Stimulated activated CD8-positive, alpha-beta memory T cell treated with anti-CD3 and anti-CD28 coated beads, Interleukin-4, amount 100 ng/mL, for 24 hours (primary cell): ENCODE results near the gene LSM4.
"Not testable (repeated sequence)": the region's sequence is repeated elsewhere in the genome, so short reads cannot be mapped to it uniquely, and the experiment has no call there.

Experiments used
- DNase-seq: peaks from one replicate; pipeline ENCODE4 v3.0.0-alpha.2; 2020; ENCODE audit warnings: low read depth

LSM4 gene

DNA sequence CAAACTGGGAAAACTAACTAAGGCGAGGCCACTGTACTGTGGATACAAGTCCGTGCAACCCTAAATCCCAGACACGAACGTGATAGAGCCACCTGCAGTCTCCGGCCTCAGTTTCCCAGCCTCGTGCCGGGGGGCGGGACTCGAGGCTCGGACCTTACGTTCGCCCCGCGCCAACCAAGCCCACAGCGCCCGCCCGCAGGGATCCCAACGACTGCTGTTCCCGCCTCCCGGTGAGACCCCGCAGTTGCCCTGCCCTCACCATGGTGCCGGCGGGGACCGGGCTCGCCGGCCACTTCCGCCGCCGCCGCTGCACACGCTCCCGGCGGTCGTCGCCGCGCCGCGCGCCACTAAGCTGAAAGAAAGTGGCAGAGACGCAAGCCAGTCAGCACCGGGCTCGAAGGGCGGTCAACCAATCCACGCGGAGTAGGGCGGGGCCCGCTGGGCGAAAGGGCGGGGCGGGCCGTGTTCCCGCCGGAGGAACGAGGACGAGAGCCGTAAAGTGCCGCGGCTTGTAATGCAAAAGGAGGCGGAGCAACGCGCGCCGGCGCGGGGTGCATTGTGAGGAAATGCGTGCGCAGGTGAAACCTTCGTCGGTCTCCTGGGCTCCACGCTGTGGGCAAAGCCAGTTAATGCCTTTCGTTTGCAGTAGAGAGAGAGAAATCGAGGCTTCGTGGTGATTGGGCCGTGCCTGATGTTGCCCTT lies at the start of gene LSM4:
TSS of gene LSM4 (minus strand) at position 318 of the 702 bp plus-strand sequence. CDS start at position 262, 56 bp downstream.
- peak; percentile 99 for DNase-seq

- no peak for DNase-seq
Observed at GRCh38 chr19:18368504-18369222, 45.8 kb upstream of the LSM4 start.

DNA sequence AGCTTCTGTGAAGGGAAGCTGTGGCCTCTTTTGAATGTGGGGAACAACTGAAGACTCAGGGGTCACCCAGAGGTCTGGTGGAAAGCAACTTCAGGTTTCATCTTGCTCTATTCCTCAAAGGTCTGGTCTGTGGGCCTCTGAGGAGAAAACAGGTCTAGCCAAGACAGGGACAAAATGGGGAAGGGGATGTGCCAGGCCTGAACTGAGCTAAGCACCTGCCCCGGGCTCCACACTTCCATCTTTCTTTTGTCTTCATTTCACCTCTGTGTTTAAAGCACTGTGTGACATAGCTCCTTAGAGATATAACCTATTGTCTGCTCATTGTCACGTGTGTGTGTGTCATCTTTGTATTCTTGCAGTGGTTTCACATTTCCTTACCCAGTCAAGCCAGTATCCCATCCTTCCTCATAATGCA lies 43.2 kb upstream of the LSM4 start:
- no peak for DNase-seq

- DNase-seq: no peak
Observed at GRCh38 chr19:18364826-18365528, 42.1 kb upstream of the LSM4 start.

GRCh38 chr19:18364277-18364825 lies 41.5 kb upstream of the LSM4 start:
- not testable (repeated sequence) for DNase-seq

DNA sequence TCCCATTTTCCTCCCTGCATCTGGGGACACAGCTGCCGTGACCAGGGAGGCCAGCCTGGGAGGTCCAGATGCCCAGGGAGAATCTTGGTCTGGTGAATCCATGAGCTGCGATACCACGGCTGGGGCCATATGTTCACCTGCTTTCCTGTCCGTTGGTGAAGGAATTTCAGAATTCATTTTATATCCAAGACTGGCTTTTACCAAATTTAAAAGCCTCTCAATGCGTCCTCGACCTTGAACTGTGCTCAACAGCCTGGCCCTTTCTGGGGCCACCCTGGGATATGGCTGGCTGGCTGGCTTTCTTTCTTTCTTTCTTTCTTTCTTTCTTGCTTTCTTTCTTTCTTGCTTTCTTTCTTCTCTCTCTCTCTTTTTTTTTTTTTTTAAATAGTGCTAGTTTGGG lies 40.9 kb upstream of the LSM4 start:
- no peak for DNase-seq

DNA sequence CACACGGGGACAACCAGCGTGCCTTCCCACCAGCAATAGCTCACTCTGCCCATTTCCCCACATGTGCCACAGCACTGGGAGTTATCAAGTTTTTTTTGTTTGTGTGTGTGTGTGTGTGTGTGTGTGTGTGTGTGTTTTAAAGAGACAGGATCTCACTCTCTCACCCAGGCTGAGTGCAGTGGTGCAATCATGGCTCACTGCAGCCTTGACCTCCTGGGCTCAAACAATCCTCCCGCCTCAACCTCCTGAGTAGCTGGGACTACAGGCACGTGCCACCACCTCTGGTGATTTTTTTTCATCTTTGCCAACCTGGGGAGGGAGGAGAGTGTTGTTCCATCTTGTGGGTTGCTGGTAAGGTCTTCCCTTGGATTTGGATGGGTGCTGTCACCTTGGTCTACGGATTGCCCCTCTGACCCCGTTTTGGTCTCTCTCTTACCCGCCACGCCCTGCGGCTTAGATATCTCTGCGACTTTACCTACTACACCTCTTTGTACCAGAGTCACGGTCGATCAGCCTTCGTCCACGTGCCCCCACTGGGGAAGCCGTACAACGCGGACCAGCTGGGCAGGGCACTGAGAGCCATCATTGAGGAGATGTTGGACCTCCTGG lies 40.2 kb upstream of the LSM4 start:
- DNase-seq: no peak

- DNase-seq: no peak
Observed at GRCh38 chr19:18361646-18362045, 38.8 kb upstream of the LSM4 start.

- no peak for DNase-seq
Observed at GRCh38 chr19:18357041-18357440, 34.2 kb upstream of the LSM4 start.

DNA sequence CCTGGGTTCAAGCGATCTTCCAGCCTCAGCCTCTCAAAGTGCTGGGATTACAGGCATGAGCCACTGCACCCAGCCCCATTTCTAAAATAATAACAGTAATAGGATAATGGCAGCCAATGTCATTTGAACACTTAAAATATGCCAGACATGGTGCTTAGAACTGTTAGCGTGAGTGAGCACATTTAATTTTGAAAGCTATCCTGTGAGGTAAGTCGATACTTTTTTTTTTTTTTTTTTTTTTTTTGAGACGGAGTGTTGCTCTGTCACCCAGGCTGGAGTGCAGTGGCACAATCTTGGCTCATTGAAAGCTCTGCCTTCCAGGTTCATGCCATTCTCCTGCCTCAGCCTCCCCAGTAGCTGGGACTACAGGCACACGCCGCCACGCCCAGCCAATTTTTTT lies 31.9 kb upstream of the LSM4 start:
- DNase-seq: not testable (repeated sequence)

GRCh38 chr19:18353378-18354005 lies 30.6 kb upstream of the LSM4 start:
- DNase-seq: no peak

DNA sequence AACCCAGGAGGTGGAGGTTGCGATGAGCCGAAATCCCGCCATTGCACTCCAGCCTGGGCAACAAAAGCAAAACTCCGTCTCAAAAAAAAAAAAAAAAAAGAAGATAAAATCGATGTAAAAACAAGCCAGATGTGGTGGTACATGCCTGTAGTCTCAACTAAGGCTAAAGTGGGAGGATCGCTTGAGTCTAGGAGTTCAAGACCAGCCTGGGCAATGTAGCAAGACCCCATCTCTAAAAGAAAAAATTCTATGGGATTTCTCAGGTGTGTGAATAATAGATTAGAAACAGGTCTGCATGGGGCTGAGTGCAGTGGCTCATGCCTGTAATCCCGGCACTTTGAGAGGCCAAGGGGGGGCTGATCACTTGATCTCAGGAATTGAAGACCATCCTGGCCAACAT lies 28.7 kb upstream of the LSM4 start:
- DNase-seq: no peak

DNA sequence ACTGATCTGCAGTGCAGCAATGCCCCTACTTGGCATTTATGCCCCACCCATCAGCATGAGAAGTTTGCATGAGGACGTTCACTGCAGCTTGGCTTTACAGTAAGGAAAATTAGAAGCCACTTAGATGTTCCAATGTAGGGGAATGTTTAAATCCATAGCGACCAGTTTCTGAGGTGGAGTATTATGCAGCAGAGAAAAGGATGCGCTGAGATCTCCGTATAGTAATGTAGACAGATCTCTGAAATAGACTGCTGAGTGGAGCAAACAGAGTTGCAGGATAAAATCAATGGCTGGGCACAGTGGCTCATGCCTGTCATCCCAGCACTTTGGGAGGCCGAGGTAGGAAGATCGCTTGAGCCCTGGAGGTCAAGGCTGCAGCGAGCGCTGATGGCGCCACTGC lies 27.6 kb upstream of the LSM4 start:
- no peak for DNase-seq

GRCh38 chr19:18349524-18350128 lies 26.8 kb upstream of the LSM4 start:
- peak; percentile 23 for DNase-seq

DNA sequence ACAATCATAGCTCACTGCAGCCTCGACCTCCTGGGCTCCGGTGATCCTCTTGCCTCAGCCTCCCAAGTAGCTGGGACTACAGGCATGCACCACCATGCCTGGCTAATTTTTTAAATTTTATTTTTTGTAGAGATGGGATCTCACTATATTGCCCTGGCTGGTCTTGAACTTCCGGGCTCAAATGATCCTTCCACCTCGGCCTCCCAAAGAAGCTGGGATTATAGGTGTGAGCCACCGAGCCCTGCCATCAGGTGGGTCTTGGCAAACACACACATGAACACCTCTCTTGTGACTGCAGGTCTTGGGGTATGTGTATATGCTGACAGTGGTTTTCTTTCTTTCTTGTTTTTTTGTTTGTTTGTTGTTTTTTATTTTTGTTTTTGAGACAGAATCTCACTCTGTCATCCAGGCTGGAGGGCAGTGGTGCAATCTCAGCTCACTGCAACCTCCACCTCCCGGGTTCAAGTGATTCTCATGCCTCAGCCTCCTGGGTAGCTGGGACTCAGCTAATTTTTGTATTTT lies 26.0 kb upstream of the LSM4 start:
- not testable (repeated sequence) for DNase-seq

DNA sequence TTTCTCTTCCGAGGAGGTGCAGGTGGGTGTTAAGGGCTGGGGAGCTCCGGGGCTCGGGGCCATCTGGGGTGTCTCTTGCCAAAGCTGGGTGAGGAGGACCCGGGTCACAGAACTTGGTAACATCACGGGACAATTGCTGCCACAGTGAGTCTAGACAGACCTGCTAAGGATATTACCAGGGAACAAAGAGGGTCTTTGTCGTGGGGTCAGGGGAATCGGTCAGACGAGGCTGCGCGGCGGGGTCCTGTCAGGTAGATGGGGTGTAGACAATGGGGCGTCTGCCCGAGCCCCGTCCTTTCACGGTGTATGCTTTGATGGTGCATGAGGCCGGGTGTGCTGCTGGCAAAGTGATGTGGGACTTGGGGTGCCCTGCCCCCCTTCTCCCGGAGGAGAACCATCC lies 25.3 kb upstream of the LSM4 start:
- DNase-seq: no peak

DNA sequence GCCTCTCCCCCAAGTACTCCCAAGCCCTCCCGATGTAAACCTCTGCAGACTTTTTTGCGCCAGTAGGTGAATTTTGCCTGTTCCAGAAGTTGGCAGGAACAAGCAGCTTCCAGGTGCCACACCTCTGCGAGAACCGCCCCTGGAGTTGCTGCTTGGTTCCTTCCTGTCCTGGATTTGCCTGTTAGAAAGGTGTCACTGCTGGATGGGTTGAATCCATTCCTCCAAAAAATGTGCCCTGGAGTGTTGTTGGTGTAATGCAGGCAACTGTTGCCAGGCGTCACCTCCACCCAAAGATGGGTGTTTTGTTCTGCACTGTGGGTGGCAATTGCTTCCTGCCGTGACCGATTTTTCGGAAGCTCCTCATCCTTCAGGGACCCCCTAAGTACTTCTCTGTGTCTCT lies 23.2 kb upstream of the LSM4 start:
- DNase-seq: no peak

DNA sequence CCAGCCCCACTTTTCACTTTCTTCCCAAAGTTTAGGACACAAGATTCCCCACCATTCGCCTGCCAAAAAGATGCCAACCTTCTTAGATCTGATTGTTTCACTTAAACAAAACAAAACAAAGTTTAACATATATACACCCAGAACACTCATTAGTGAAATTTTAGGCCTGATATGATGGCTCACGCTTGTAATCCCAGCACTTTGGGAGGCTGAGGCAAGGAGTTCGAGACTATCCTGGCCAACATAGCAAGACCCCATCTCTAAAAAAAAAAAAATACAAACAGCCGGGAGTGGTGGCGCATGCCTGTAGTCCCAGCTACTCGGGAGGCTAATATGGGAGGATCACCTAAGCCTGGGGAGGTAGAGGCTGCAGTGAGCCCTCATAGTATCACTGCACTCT lies 22.4 kb upstream of the LSM4 start:
- DNase-seq: no peak

DNA sequence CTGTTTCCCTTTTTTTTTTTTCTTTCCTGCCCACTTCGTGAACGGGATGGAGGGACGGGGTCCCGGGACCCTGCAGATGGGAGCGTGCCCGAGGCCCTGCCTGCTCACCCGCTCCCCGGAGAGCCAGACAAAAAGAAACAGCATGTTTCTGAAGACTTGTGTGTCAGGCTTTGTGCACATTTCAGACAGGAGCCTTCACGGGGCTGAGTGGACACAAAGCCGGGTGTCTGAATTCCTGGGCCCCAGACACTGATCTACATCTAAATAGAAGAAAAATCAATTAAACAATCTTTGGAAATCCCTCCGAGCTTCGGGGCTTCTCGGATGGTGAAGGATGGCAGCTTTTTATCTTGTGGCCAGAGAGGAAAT lies 21.7 kb upstream of the LSM4 start:
- no peak for DNase-seq

- no peak for DNase-seq
Observed at GRCh38 chr19:18342090-18342632, 19.3 kb upstream of the LSM4 start.
